K562 (cell line): ENCODE results near the gene JUP.

Experiments
- EZH2 ChIP-seq: IDR thresholded peaks from 2 replicates; pipeline ENCODE4 v1.6.1; 2012; ENCODE audit warnings: low read depth, mild to moderate bottlenecking, inconsistent platforms, low read length, borderline replicate concordance
- MEF2D ChIP-seq: conservative IDR thresholded peaks from 2 replicates; pipeline ENCODE4 v1.6.1; 2016; ENCODE audit warnings: low read depth, missing genetic modification characterization, missing compliant biosample characterization
- TF ChIP-seq, protein P1 (sequence below), 3 experiments: IDR thresholded peaks in 2 of 3; conservative IDR thresholded peaks in 1 of 3; 2 replicates each; pipeline ENCODE4 v1.5.1; 2011 to 2012; ENCODE audit warnings: low read length in 3 of 3, mild to moderate bottlenecking in 3 of 3, control low read depth in 2 of 3, improper control_type of control experiment in 1 of 3, inconsistent platforms in 1 of 3, low read depth in 1 of 3, mixed read lengths in 1 of 3, moderate library complexity in 1 of 3; ENCODE audit not compliant: insufficient read depth in 2 of 3
- TF ChIP-seq, protein P2 (sequence below): sonication (generic); formaldehyde crosslinking; IDR thresholded peaks from 2 replicates; pipeline ENCODE4 v1.8.1; 2023; ENCODE audit warnings: mild to moderate bottlenecking, missing genetic modification reagents

DNA sequence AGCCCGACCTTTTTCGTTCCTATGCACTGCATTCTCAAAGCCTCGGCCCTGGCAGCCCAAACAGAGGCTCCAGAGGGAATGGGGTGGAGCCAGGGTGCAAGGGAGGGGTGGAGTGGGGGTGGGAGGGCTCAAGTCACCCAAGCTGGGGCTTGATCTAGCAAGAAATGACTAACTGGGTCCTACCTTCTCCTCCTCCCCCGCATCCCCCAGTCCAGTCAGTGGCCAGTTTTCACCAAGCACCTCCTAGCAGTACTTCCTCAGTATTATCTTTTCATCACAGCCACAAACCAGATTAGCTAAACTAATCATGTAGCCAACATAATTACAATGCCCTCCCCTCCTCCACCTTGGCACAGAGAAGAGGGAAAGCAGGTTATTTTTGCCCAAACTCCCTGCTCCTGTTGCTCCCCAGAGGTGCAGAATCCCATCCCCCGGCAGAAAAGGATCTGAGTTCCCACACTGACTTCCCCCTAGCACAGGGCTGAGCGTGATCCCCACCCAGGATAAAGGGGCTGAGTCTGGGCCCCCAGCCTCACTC is 2.2 kb downstream of the JUP start:
- TF ChIP-seq, protein P1, sequence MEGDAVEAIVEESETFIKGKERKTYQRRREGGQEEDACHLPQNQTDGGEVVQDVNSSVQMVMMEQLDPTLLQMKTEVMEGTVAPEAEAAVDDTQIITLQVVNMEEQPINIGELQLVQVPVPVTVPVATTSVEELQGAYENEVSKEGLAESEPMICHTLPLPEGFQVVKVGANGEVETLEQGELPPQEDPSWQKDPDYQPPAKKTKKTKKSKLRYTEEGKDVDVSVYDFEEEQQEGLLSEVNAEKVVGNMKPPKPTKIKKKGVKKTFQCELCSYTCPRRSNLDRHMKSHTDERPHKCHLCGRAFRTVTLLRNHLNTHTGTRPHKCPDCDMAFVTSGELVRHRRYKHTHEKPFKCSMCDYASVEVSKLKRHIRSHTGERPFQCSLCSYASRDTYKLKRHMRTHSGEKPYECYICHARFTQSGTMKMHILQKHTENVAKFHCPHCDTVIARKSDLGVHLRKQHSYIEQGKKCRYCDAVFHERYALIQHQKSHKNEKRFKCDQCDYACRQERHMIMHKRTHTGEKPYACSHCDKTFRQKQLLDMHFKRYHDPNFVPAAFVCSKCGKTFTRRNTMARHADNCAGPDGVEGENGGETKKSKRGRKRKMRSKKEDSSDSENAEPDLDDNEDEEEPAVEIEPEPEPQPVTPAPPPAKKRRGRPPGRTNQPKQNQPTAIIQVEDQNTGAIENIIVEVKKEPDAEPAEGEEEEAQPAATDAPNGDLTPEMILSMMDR (IDR thresholded peaks at IDR 0.05 in 2 of 3, conservative IDR thresholded peaks at IDR 0.05 in 1 of 3; ENCODE audit: insufficient read depth in 2 of 3, low read depth in 1 of 3, low read length in 3 of 3): no peak
- TF ChIP-seq, protein P2, sequence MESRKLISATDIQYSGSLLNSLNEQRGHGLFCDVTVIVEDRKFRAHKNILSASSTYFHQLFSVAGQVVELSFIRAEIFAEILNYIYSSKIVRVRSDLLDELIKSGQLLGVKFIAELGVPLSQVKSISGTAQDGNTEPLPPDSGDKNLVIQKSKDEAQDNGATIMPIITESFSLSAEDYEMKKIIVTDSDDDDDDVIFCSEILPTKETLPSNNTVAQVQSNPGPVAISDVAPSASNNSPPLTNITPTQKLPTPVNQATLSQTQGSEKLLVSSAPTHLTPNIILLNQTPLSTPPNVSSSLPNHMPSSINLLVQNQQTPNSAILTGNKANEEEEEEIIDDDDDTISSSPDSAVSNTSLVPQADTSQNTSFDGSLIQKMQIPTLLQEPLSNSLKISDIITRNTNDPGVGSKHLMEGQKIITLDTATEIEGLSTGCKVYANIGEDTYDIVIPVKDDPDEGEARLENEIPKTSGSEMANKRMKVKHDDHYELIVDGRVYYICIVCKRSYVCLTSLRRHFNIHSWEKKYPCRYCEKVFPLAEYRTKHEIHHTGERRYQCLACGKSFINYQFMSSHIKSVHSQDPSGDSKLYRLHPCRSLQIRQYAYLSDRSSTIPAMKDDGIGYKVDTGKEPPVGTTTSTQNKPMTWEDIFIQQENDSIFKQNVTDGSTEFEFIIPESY (CRISPR knock-in tag): no peak
- TF ChIP-seq MEF2D (peak; percentile 49), EZH2 (no peak)
